Measurements from ENCODE around the gene CYREN. TPM values are rescaled to one million over a fixed set of nuclear protein-coding genes. Genes with fewer than 3 reads are reported as not detected.

The CYREN gene
- total RNA-seq, 4 donors from 2014 or later: 41.8 to 50.6 (median 49.4) TPM

DNA sequence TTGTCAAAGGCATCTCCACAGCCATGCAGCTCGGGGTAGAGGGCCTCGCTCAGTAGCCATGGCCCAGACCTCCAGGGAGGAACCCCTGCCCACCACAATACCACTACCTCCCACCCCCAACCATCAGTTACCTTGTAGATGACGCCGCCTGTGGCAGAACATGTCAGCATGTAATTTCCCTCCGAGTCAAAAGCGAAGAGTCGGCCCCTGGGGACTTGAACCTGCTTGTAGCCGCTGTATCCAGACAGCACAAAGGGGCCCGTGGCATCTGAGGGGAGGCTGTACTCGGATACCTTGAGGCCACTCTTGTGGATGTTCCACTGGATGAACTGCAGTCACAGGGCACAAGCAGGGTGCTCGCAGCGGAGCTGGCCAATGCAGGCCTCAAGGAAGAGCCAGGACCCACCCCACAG lies 16.3 kb upstream of the CYREN start:
- 90 to 97% methylated on average over 12 of the region's 12 CpGs for WGBS, 2 donors
- peaks cover 6 to 93% (median 34%) of the 10 kb centered on the region in 3 donors for H3K36me3 ChIP-seq
- no peak overlapping the region for H3K4me3 ChIP-seq
- no peak for DNase-seq (ENCODE audit: low spot score in 2 of 2)
- H3K27me3 ChIP-seq: no peaks in the 10 kb centered on the region
- H3K9me3 ChIP-seq: peaks cover 0 to 19% (median 4%) of the 10 kb centered on the region in 4 donors
- TF ChIP-seq EP300 (IDR thresholded peaks at IDR 0.05) (no peak), POLR2A (IDR thresholded peaks at IDR 0.05) (no peak)
- TF ChIP-seq, protein P1, sequence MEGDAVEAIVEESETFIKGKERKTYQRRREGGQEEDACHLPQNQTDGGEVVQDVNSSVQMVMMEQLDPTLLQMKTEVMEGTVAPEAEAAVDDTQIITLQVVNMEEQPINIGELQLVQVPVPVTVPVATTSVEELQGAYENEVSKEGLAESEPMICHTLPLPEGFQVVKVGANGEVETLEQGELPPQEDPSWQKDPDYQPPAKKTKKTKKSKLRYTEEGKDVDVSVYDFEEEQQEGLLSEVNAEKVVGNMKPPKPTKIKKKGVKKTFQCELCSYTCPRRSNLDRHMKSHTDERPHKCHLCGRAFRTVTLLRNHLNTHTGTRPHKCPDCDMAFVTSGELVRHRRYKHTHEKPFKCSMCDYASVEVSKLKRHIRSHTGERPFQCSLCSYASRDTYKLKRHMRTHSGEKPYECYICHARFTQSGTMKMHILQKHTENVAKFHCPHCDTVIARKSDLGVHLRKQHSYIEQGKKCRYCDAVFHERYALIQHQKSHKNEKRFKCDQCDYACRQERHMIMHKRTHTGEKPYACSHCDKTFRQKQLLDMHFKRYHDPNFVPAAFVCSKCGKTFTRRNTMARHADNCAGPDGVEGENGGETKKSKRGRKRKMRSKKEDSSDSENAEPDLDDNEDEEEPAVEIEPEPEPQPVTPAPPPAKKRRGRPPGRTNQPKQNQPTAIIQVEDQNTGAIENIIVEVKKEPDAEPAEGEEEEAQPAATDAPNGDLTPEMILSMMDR (IDR thresholded peaks at IDR 0.05): no peak
- H3K4me1 ChIP-seq: peaks cover 0 to 10% (median 0%) of the 10 kb centered on the region in 4 donors
- no peak overlapping the region for H3K27ac ChIP-seq

DNA sequence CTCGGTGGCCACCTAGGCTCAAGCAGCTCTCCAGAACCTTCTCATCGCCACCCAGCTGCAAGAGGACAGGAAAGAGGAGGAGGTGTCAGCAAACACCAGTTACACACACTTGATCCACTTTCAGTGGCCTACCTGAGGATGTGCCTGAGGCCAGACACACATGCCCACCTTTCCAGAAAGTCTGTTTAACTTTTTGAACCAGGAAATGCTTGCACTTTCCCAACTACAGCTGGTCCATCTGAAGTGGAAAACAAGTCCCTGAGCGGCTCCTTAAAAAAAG lies 15.7 kb upstream of the CYREN start:
- Histone ChIP-seq H3K4me1 (peaks cover 0 to 10% (median 0%) of the 10 kb centered on the region in 4 donors), H3K27me3 (no peaks in the 10 kb centered on the region), H3K36me3 (peaks cover 6 to 93% (median 34%) of the 10 kb centered on the region in 3 donors), H3K4me3 (no peak overlapping the region), H3K27ac (no peak overlapping the region), H3K9me3 (peaks cover 0 to 26% (median 7%) of the 10 kb centered on the region in 4 donors)
- TF ChIP-seq, protein P1 (IDR thresholded peaks at IDR 0.05): no peak
- TF ChIP-seq EP300 (IDR thresholded peaks at IDR 0.05) (no peak), POLR2A (IDR thresholded peaks at IDR 0.05) (no peak)
- WGBS, 2 donors: 98 to 100% methylated on average over 3 of the region's 3 CpGs
- DNase-seq (ENCODE audit: low spot score in 2 of 2): no peak

GRCh38 chr7:135185471-135186260 lies 15.2 kb upstream of the CYREN start:
- no peak overlapping the region for H3K27ac ChIP-seq
- peaks cover 0 to 10% (median 0%) of the 10 kb centered on the region in 4 donors for H3K4me1 ChIP-seq
- TF ChIP-seq, protein P1 (IDR thresholded peaks at IDR 0.05): no peak
- TF ChIP-seq POLR2A (IDR thresholded peaks at IDR 0.05): no peak
- TF ChIP-seq EP300 (IDR thresholded peaks at IDR 0.05): no peak
- peaks cover 0 to 31% (median 10%) of the 10 kb centered on the region in 4 donors for H3K9me3 ChIP-seq
- no peak overlapping the region for H3K4me3 ChIP-seq
- no peaks in the 10 kb centered on the region for H3K27me3 ChIP-seq
- 86 to 91% methylated on average over 7 of the region's 7 CpGs for WGBS, 2 donors
- peaks cover 6 to 95% (median 34%) of the 10 kb centered on the region in 3 donors for H3K36me3 ChIP-seq
- DNase-seq (ENCODE audit: low spot score in 2 of 2): no peak

DNA sequence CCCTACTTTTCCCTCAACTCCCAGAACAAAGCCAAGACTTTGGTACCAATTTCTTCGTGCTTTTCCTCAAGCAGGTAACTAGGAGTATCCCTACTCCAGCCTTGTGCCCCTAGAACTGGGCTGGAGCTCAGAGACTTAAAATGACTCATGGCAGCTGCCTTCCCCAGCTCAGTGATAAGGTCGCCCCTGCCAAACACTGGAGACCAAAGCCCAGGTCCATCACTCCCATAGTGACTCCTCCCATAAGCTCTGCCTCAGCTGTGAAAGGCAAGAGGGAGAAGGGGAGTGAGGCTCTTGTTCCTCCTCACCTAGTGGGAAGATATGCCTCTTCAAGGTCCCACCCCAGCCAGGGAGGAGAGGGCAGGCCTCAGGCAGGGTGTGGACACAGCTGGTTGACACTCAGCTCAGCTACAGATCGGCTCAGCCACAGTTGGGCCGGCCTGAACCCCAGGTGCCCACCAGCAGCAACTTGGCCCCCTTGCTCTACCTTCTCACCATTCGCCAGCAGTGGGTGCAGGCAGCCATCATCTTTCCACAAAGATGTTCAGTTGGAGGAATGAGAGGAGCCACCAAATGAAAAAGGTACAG lies 13.8 kb upstream of the CYREN start:
- H3K9me3 ChIP-seq: peaks cover 0 to 44% (median 12%) of the 10 kb centered on the region in 4 donors
- H3K4me3 ChIP-seq: no peak overlapping the region
- DNase-seq (ENCODE audit: low spot score in 2 of 2): no peak
- no peak for TF ChIP-seq EP300 (IDR thresholded peaks at IDR 0.05)
- H3K4me1 ChIP-seq: peaks cover 0 to 2% (median 0%) of the 10 kb centered on the region in 4 donors
- H3K27me3 ChIP-seq: no peaks in the 10 kb centered on the region
- peaks cover 6 to 100% (median 30%) of the 10 kb centered on the region in 3 donors for H3K36me3 ChIP-seq
- no peak overlapping the region for H3K27ac ChIP-seq
- whole genome bisulfite sequencing, 2 donors: 98% methylated on average over 5 of the region's 5 CpGs

GRCh38 chr7:135183478-135183877 lies 13.0 kb upstream of the CYREN start:
- no peak overlapping the region for H3K4me3 ChIP-seq
- peaks cover 2 to 100% (median 22%) of the 10 kb centered on the region in 3 donors for H3K36me3 ChIP-seq
- H3K27ac ChIP-seq: no peak overlapping the region
- no peak for DNase-seq (ENCODE audit: low spot score in 2 of 2)
- TF ChIP-seq POLR2A (IDR thresholded peaks at IDR 0.05) (no peak), EP300 (IDR thresholded peaks at IDR 0.05) (no peak)
- TF ChIP-seq, protein P1 (IDR thresholded peaks at IDR 0.05): no peak
- H3K9me3 ChIP-seq: peaks cover 0 to 47% (median 12%) of the 10 kb centered on the region in 4 donors
- H3K27me3 ChIP-seq: no peaks in the 10 kb centered on the region
- 96% methylated on average over 7 of the region's 7 CpGs for WGBS, 2 donors
- no peaks in the 10 kb centered on the region for H3K4me1 ChIP-seq
